HG02798 (cell line): ENCODE results near the gene HUWE1.
"Not testable (repeated sequence)": the region's sequence is repeated elsewhere in the genome, so short reads cannot be mapped to it uniquely, and the experiment has no call there.

Source experiments
- ATAC-seq: cut with Tn5 transposase; IDR thresholded peaks from one replicate; pipeline ENCODE4 v1.9.1; 2021; ENCODE audit warnings: mild to moderate bottlenecking; ENCODE audit not compliant: unreplicated experiment, poor library complexity

HUWE1 gene, protein sequence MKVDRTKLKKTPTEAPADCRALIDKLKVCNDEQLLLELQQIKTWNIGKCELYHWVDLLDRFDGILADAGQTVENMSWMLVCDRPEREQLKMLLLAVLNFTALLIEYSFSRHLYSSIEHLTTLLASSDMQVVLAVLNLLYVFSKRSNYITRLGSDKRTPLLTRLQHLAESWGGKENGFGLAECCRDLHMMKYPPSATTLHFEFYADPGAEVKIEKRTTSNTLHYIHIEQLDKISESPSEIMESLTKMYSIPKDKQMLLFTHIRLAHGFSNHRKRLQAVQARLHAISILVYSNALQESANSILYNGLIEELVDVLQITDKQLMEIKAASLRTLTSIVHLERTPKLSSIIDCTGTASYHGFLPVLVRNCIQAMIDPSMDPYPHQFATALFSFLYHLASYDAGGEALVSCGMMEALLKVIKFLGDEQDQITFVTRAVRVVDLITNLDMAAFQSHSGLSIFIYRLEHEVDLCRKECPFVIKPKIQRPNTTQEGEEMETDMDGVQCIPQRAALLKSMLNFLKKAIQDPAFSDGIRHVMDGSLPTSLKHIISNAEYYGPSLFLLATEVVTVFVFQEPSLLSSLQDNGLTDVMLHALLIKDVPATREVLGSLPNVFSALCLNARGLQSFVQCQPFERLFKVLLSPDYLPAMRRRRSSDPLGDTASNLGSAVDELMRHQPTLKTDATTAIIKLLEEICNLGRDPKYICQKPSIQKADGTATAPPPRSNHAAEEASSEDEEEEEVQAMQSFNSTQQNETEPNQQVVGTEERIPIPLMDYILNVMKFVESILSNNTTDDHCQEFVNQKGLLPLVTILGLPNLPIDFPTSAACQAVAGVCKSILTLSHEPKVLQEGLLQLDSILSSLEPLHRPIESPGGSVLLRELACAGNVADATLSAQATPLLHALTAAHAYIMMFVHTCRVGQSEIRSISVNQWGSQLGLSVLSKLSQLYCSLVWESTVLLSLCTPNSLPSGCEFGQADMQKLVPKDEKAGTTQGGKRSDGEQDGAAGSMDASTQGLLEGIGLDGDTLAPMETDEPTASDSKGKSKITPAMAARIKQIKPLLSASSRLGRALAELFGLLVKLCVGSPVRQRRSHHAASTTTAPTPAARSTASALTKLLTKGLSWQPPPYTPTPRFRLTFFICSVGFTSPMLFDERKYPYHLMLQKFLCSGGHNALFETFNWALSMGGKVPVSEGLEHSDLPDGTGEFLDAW (N-terminal part only)

DNA sequence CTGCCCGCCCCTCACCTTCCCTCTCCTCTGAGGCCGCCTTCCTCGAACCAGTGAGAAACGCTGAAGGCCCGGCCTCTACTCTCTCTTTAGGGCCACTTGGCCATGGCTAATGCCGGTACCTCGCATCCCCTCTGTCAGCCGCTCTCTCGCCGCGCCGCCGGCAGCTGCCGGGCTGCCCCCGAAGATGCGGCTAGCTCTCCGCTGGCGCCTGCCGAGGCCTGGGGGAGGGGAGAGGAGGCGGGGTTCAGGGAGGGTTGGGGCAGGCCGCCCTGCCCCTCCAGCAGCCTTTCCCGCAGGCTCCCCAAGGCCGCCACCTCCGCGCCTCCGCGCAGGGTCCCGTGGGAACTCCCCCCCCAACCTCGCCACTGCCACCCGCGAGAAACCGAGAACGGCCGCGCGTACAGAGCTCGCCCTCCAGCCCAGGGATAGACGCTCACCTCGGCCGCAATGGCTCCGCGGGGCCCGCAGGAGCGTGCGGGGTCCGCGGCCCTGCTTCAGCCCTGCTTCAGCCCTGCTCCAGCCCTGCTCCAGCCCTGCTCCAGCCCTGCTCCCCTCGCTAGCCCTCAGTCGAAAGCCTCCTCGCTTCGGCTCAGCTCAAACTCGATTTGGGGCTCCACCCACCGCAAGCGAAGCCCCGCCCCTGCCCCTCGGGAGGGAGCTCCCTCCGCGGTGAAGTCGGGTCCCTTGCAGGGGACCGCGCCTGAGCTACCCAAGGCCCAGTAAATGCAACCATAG lies at the start of gene HUWE1:
Gene HUWE1 (minus strand): TSS at position 569 of the 735 bp plus-strand sequence. CDS start 32,612 bp downstream, outside the sequence.
- ATAC-seq, result peak; percentile 47

DNA sequence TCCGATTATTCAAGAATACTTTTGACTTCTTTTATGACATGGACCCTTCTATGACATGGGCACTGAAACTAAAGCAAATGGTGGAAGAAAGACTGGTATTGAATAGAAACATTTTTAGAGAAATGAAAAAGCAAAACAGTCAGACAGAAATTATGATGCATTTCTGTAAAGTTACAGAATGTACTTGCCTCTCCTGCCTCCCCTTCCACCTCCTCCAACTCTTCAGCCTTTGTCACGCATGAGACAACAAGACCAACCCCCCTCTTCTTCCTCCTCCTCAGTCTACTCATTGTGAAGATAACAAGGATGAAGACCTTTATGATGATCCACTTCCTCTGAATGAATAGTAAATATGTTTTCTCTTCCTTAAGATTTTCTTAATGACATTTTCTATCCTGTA lies 46.3 kb upstream of the HUWE1 start:
- ATAC-seq, result peak; percentile 36

DNA sequence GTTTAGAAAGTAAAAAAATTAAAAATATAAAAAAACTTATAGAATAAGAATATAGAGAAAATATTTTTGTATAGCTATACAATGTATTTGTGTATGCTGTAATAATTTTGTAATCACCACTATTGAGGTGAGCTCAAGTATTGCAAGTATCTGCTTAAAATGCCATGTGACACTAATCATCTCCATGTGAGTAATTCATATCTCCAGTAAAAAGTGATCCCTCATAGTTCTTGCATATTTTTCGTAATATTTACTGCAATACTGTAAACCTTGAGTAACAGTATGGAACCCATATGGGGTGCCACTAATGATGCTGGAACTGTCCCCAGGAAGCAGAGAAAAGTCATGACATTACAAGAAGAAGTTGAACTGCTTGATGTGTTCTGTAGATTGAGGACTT lies 43.2 kb upstream of the HUWE1 start:
- no peak for ATAC-seq

DNA sequence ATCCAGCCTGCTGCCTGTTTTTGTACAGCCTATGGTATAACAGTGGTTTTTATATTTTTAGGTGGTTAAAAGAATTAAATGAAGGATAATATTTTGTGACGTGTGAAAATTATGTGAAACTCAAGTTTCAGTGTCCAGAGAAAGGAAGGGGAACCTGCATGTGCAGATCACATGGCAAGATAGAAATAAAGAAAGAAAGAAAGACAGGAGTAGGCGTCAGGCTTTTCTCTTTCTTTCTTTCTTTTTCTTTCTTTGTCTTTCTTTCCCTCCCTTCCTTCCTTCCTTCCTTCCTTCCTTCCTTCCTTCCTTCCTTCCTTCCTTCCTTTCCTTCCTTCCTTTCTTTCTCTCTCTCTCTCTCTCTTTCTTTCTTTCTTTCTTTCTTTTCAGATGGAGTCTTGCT lies 42.0 kb upstream of the HUWE1 start:
- ATAC-seq, result no peak

DNA sequence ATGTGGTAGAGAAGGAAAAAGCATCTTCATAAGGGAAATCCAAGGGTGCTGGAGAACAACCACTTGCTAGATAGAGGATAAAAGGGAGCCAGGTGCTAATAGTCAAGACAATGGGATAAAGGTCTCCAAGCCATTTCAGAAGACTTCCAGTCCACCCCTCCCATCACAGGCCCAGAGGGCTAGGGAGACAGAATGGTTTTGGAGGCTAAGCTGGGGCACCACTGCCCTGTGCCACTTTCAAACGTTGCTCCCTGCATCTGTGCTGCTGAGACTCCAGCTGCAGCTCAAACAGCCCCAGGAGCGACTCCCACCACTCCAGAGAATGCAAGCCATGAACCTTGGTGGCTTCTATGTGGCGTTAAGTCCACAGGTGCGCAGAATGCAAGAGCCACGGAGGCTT lies 38.4 kb upstream of the HUWE1 start:
- ATAC-seq, result no peak

DNA sequence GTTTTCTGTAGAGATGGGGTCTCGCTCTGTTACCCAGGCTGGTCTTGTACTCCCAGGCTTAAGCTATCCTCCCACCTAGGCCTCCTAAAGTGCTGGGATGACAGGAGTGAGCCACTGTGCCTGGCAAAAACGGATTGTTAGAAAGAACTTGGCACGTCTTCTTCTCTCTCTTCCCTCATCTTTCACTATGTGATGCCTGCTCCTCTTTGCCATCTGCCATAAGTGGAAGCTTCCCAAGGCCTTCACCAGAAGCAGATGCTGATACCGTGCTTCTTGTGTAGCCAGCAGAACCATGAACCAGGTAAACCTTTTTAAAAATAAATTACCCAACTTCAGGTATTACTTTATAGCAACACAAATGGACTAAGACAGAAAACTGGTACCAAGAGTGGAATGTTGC lies 36.9 kb upstream of the HUWE1 start:
- ATAC-seq, result no peak

DNA sequence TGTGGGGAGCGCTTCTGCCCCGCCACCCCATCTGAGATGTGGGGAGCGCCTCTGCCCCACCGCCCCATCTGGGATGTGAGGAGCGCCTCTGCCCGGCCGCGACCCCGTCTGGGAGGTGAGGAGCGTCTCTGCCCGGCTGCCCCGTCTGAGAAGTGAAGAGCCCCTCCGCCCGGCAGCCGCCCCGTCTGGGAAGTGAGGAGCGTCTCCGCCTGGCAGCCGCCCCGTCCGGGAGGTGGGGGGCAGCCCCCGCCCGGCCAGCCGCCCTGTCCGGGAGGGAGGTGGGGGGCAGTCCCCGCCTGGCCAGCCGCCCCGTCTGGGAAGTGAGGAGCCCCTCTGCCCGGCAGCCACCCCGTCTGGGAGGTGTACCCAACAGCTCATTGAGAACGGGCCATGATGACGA lies 35.1 kb upstream of the HUWE1 start:
- not testable (repeated sequence) for ATAC-seq

DNA sequence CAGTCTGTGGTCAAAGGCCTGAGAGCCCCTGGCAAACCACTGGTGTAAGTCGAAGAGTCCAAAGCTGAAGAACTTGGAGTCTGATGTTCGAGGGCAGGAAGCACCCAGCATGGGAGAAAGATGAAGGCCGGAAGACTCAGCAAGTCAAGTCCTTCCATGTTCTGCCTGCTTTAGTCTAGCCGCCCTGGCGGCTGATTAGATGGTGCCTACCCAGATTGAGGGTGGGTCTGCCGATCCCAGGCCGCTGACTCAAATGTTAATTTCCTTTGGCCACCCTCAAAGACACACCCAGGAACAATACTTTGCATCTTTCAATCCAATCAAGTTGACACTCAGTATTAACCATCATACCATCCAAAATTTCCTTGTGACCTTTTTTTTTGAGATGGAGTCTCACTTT lies 33.1 kb upstream of the HUWE1 start:
- not testable (repeated sequence) for ATAC-seq

DNA sequence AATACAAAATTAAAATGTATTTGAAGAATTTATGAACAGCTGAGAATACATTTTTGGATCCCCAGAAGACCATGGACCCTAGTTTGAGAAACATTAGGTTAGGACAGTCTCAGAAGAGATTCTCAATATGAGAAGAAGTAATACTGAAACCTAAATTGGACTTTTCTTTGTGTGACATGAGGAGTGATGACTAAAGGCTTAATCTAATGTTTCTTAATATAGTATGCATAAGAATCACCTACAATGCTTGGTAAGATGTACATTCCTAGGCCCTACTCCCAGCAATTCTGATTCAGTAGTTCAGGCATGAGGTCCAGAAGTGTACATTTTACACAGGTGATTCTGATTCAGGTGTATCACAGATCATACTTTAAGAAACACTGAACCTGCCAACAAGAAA lies 31.6 kb upstream of the HUWE1 start:
- no peak for ATAC-seq

DNA sequence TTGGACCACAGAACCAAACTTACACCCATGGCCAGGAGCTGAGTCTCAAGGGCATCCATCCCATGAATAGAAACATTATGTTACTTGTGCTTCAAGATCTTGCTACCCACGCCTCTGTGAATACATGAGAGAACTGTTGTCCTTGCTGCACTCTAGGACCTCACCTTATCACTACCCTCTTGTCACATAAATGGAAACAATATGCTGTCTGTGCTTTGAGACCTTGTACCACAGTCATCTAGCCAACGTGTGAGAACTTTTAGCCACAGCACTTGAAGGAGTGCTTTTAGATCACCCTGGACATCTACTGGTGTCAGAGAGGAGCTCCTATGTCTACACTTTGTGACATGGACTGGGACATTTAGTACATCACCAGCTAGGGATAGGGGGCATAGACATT lies 30.7 kb upstream of the HUWE1 start:
- no peak for ATAC-seq

DNA sequence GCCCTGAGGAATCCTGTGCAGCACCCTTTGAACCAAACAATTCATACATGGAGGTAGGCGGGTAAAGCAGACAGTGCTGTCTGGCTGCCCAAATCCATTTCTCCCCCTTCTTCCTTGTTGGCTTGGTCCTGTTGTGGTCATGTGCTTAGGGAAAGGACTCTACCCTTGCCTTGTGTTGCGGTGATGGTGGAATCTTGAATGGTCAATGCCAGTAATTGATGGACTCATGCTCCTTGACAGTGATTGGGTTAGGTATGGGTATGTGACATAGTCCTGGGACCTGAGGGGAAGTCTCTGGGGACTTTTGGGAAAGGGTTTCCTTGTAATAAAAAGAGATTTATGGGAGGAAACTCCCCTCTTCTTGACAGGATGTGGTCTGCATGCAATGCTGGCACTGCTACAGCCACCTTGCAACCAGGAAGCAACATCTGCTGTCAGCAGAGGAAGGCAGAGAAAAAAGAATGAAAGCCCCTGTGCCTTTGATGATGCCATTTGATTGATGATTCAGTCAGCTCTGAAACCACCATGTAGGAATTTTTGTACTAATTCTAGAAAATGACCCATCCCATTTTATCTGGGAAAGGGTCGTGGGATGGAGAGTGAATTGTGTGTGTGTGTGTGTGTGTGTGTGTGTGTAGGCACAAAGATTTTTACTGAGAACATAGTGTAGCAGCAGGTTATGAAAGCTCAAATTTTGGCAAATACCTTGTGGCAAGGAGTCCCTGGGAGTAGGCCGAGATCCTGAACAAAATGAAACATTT lies 30.0 kb upstream of the HUWE1 start:
- ATAC-seq, result peak; percentile 29

DNA sequence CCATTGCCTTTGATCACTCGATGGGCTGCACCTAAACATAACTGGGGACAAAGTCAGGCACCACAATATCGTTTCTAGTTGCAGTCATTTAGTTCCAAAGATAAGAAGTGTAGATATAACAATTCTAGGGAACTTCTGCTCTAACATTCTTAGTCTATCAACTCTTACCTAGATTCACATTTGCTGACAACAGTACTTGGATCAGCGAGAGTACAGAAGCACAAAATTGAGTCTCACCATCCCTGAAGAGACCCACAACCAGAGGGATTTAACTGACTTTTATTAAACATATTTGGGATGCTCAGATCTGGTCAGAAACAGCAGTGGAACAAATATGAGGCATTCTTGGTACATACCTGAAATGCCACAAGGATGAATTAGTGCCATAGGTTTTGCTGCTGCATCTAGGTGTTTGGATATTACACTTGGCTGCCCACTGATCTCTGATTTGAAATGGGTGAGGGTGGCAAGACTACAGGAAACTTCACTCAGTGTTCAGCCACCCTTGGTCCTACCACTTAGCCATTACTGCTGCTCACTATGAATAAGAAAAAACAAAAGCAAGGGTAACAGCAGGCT lies 28.9 kb upstream of the HUWE1 start:
- ATAC-seq, result peak; percentile 11

DNA sequence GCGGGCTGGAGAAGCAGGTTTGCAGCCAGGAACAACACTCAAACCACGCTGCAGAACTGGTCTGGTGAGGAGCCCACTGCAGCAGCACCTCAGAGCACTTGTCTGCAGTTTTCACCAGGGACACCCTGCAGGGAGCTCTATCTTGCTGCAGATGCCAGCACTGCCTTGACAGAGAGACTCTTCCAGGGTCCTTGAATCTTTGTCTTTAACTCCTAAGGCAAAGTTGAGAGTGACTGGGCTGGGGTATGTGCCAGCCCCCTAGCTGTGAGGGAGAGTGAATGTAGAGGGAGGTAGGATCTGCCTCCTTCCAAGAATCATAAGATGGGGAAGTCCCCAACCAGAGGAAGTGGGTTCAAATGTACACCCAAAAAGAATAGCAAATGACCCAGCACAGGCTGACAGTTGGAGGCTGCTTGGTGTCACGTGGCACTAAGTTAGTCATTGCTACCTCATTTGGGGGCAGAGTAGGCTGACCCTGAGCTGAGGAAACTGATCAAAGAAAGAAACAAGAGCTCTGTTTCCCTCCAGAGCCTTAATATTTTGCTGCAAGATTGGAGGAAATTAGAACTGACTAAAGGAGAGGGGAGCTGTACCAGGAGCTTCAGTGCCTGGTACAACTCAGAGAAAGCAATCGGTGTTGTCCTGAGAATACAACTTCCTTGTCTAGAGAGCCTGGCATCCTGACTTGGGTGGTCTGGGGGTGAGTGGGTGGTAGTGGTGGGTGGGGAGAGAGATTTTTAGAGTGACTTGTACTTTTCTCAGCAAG lies 28.2 kb upstream of the HUWE1 start:
- peak; percentile 78 for ATAC-seq

DNA sequence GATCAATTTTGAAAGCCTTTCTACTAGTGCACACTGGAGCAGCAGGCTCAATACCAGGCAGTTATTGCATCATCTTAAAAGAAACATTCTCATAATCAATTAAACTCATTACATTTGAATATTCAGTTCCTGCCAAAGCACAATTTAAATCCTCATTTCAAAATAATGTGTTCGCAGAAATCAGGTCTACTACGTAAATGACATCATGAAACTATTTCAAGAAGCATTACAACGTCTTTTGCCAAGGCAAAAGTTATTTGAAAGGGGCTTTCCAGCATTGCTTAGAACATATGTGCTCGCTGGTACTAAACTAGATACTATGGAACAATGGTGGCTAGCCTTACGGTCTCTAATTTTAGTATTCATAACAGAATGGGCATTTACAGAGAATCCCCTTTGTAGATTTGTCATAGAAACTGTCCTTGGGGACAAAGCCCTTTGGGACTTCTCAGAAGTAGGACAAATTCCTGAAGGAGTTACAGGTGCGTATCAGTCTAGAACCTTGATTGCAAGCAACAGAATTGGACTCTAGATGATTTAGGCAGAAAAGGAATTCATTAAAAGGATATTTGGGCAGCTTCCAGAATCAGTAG lies 27.6 kb upstream of the HUWE1 start:
- peak; percentile 20 for ATAC-seq

DNA sequence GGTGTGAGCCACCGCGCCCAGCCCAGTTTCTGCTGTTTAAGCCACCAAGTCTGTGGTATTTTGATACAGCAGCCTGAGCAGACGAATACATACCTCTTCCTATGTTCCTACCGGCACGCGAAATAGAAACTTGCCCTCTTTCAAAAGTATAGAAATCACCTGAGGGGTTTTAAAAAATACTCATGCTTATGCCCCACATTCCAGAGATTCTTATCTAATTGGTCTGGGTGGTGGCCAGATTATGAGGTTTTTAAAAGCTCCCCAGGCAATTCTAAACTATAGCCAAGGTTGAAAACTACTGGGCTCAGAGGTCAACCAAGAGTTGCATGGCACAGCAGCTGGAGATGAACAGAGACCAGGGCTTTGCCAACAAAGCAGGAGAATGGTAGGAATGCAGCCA lies 24.9 kb upstream of the HUWE1 start:
- no peak for ATAC-seq

DNA sequence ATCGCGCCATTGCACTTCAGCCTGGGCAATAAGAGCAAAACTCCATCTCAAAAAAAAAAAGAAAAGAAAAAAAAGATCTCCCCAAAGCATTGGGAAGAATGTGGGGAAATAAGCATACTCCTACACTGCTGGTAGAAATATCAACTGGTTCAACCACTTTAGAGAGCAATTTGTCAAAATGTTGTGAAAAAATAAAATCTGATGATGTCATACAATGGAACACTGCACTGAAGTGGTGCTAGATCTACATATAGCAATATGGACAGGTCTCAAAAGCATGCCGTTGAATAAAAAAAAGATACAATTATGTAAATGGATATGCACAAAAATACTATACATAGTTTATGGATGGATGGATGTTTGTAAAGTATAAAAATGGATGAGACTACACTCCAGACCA lies 18.3 kb upstream of the HUWE1 start:
- no peak for ATAC-seq

DNA sequence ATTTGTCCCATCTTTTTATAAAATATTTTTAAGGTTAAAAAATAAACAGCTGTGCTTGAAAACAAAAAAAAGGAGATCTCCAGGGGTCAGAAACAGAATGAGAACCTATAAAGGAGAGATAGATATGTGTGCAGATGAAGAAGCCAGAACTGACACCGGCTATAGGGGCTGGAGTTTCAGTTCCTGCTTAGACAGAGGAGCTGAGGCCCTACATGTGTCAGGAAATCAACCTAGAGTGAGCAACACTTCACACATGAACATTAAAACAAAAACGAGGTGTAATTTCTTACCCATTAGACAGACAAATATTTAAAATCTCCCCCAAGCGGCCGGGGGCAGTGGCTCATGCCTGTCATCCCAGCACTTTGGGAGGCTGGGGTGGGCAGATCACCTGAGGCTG lies 17.8 kb upstream of the HUWE1 start:
- peak; percentile 54 for ATAC-seq
